GM21723 (cell line): ENCODE data around the gene MTHFD2L.
A peak's percentile ranks its signal among the peaks of the same experiment; 100 is the strongest.
"Not testable (repeated sequence)": the region's sequence is repeated elsewhere in the genome, so short reads cannot be mapped to it uniquely, and the experiment has no call there.

Experiments
- ATAC-seq: cut with Tn5 transposase; IDR thresholded peaks from one replicate; pipeline ENCODE4 v1.9.1; 2021; ENCODE audit warnings: mild to moderate bottlenecking, moderate library complexity; ENCODE audit not compliant: unreplicated experiment

Gene MTHFD2L

DNA sequence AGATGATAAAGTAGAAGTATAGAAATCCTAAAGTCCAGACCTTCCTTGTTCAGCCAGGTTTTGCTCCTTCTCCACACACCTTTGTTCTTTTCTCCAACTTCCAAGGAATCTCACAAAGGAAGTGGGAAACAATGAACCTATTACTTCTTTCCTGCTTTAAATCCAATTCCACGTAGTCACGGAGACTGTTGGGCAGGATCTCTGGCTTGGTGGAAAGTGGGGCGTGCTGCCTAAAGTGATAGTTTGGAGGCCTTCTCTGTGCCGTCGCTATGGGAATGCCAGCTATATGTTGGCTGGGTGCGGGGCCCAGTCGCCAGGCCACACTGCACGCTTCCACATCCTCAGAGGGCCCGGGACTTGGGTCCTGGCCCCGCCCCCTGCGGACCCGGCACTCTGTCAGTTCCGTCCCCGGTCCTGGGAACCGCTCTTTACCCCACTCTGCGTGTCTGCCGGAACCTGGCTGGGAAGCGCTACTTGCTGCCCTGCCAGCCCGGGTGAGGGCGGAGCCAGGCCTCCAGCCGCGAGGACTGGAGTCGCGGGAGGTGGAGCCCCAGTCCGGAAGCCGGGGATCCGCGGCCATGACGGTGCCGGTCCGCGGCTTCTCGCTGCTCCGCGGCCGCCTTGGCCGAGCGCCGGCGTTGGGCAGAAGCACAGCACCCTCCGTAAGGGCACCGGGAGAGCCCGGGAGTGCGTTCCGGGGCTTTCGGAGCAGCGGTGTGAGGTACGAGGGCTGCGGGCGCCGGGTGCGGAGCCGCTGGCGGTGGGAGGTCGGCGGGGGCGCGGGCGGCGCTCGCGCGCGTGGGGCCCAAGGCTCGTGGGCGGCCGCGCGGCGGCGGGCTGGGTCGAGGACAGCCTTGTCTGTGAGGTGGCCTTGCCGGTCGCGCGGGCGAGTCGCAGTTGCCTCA, at the start of gene MTHFD2L:
TSS of gene MTHFD2L (plus strand) at position 558 of the 905 bp plus-strand sequence. CDS start at position 579, 21 bp downstream.
- peak; percentile 98 for ATAC-seq

DNA sequence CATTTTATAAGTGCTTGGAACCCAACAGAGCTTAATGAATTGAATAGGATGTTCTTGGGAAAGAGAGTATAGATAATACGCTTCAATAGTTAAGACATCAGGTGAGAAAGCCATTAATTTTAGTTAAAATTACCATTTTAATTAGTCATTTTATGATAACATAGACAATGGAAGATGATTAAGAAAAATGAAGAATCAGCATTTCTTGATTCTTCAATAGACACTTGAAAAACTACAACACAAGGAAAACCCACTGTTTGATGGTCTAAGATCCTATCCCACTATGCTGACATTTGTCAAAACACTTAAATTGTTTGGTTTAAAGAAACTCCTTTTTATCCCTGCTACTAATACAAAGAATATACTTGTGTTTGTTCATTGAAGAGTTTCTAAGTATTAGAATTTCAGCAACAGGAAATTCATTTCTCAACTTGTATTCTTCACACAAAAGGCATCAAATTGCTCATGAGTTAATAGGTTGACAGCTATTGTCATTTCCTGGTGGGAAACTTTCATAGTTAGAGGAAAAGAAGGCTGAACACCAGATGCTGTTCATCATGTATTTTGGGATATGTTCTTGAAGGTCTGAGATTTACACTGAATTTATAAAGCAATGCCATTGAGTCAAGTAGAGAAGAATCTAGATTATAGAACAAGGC, 49.3 kb upstream of the MTHFD2L start:
- ATAC-seq, result no peak

DNA sequence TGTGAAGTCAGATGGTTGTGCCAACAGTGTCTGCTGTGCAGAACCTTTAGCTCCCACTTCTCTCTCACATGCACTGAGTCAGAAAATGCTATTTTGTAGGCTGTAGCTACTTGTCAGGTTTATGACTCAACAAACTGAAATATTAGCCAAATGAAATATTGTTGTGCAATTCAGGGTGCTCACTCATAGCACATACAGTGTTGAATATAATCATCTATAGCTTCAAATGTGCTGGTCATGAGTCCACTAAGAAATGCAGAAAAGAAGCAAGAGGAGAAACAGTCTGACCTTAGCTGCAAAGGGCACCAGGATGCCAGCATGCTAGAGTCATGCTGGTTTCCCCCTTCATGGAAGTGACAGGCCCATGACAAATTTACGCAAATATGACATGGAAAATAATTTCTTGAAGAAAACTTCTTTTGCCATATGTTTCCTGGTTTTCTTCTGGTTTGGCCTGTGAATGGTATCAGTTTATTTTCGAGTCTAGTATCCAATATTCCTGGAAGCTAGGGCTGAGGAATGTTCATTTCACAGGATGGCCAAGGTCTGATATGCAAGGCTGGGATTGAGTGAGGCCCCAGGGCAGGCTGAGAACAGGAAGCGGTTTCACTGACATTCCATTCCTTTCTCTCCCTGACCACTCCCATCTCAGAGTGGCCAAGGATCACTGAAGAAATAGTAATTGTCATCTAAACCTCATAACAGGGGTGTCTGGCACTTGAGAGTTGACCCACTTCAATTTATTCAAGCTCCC, 48.6 kb upstream of the MTHFD2L start:
- ATAC-seq, result no peak

DNA sequence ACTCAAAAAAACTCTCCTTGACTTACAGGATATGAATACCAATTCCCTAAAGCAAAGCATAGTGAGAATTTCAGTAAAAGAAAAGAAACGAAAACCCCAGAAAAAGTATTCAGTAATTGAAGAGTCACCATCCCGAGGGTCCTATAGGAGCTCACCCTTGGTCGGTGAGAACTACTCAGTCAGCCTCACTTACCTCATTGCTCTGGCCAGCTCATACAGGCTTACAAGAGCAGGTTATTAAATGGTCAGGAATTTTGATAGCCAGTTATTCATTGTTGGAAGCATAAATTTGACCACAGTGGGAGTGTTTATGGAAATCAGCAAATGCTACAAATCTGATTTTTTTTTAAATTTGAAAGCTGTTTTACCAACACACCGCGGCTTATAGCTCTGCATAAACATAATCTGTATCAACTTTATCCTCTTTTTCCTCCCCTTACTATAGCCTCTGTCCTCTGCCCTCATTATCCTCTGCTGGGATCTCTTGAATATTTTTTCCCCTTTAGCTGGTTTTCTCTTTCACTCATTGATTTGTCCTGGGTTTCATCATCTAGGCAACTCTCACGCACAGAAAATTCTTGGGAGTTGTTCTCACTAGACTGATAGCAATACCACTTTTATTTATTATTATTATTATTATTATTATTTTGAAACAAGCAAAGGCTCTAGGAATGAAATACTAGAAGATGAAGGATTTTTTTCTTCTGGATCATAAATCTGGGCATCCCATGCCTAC, 47.9 kb upstream of the MTHFD2L start:
- ATAC-seq, result no peak

DNA sequence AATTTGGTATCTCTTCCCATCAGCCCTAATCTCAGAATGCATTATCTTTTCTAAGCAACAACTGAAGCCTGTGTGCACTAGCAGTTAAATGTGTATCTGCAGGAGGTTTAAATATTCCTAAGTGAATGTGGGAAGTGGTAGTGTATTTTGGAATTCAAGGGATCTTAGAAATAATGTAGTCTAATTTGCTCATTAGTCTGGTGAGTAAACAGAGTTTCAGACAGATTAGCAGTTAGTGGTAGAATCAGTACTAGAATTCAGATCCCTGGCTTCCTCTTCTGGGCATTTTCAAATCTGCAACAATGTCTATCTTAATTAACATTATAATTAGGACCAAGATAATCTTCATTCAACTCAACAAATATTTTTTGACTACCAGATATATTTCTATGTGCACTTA, 47.2 kb upstream of the MTHFD2L start:
- ATAC-seq, result no peak

DNA sequence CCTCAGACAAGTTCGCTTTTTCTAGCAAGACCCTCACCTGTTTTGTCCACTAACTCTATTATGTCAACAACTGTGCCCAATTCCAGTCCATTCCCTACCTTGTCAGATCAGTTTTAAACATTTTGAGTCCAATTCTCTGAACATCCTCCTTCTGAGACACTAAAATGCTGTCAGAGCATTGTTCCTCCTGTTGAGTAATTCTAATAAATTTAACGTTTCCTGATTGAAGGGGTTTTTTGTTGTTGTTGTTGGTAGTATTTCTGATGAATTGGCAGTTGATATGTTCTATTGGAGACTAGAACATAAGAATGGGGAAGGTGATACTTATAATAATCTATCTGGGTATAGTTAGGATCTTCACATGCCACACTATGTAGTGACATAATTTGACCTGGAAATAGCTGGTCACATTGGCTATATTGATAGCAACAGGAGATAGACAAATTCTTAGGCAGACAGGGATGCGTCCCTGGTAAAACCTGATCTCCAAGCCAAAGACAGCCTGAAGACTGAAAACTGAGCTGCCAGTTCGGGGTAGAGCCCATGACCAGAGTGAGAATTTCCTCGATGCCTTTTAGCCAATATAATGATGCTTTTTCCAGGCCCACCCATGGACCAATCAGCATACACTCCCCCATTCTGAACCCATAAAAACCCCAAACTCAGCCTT, 46.5 kb upstream of the MTHFD2L start:
- no peak for ATAC-seq

DNA sequence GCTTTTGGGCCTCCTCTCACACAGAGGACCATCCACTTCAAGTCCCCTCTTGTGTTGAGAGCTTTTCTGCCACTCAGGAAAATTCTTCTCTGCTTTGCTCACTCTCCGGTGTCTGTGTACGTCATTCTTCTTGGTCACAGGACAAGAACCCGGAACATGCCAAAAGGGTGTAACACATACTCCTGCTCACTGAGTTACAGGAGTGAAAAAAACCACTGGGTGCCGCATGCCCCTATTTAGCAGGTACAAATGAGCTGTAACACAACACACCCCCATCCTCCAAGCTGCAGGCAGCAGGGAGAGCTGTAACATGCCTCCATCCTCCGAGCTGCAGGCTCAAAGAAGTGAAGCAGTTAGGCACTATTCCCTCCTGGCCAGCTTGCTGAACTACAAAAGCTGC, 45.9 kb upstream of the MTHFD2L start:
- no peak for ATAC-seq

DNA sequence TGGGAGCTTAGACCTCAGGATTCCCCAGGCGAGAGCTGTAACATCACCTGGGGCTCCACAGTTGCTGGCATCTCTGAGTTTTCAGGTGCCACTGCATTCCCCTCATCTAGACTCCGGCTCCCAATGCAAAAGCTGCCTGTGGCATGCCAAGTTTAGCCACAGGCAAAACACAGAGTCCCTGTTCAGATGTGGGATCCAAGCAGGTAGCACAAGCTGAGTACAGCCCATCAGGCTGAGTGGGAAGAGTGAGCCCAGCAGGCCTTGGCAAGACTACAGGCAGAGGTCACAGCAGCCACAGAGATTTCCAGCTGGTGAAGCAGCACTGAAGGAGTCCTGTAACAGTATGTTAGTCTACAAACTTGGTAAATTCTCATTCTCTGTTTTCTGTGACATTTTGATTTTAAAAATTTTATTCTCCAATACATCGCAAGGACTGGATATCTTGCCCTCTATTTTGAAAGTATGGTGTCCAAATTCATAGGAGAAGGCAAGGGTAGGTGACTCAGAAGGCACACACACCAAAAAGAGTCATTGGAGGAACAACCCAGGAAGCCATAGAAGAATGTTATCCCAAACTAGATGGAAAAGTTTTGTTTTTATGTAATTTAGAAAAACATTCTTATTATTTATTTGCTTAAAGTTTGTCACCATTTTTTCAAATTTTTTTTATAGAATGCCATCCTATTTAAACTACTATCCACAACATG, 45.4 kb upstream of the MTHFD2L start:
- ATAC-seq, result no peak

DNA sequence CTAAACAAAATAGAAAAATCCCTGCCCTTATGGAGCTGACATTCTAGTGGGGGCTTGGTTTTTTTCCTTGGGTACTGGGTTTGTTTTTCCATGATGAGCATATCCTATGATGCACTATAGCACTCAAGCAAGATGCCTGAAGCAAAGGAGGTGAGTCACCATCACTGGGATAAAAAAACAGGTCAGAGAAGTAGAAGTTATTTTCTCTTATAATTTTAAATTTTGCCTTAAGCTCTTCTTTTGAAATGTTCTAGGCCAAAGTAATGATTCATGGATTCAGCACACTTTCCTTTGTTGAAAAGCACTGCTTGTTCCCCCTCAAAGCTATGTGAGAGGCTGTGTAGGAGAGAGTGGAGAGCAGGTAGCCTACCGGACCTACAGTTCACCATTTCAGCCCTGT, 43.7 kb upstream of the MTHFD2L start:
- ATAC-seq, result no peak

DNA sequence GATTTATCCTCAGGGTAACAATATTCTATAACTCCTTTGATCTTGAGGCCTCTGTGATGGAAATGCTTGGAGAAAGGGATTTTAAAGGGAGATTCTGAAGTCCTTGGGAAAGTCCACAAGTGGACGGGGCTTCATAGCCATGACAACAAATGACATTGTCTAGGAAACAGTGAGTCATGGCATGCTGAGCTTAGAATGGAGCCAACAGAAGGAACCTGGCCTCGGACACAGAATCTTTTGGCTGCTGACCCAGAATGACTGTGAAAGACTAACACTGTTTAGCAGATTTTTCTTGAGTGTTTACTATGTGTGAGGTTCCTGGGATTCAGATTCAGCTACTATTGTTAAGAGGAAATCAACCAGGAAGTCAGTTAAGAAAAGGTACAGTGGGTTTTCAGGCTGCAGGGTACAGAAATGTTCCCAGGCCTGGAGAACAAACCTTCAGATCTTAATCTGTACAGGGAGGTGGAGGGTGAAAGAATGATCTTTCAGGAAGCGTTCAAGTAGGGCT, 40.8 kb upstream of the MTHFD2L start:
- no peak for ATAC-seq

DNA sequence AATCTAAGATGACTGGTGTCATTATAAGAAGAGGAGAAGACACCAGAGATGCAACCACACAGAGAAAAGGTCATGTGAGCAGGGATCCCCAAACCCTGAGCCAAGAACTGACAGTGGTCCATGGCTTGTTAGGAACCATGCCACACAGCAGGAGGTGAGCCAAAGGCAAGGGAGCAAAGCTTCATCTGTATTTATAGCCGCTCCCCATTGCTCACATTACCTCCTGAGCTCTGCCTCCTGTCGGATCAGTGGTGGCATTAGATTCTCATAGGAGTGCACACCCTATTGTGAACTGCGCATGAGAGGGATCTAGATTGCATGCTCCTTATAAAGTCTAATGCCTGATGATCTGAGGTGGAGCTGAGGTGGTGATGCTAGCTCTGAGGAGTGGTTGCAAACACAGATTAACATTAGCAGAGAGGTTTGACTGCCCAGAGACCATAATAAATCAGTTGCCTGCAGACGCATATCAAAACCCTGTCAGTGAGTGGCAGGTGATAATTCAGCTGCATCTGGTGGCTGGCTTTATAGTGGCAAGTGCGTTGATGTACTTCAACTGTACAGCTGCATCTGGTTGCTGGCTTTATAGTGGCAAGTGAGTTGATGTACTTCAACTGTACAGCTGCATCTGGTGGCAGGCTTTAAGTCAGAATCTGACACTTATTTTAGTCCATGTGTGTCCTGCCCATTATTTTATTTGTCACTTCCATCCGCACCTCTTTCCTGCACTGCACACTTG, 39.1 kb upstream of the MTHFD2L start:
- ATAC-seq, result no peak

DNA sequence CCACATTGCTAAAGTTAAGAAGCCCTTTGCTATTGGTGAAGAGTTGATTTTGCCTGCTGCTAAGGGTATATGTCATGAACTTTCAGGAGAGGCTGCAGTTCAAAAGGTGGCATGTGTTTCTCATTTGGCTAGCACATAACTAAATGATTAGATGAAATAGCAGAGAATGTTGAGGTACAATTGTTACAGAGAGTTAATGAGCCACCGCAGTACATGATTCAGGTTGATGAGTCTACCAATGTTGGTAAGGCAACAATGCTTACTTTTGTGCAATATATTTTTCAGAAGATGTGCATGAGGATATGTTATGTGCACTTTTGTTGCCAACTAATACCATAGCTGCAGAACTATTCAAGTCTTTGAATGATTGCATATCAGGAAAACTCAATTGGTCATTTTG, 37.8 kb upstream of the MTHFD2L start:
- ATAC-seq, result no peak

DNA sequence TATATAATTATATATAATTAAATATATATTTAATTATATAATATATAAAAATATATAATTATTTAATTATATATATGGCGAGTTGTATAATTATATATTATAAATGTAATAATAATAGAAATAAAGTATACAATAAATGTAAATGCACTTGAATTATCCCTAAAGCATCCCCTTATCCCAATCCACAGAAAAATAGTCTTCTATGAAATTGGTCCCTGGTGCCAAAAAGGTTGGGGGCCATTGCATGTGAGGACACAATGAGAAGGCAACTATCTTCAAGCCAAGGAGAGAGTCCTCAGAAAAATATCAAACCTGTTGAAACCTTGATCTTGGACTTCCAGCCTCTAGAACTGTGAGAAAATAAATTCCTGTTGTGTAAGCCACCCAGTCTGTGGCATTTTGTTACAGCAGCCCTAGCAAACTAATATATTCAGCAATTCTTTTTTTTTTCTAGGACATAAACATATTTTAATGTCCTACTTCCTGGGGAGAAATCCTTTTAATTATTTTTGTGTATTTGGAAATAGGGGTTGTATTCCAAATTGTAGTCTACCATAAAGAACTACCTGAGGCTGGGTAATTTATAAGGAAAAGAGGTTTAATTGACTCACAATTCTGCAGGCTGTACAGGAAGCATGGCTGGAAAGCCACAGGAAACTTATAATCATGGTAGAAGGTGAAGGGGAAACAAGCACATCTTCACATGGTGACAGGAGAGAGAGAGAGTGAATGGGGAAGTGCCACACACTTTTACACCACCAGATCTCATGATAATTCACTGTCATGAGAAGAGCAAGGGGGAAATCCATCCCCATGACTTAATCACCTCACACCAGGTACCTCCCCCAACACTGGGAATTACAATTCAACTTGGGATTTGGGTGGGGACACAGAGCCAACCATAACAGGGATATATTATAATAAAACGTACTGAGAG, 36.0 kb upstream of the MTHFD2L start:
- no peak for ATAC-seq

DNA sequence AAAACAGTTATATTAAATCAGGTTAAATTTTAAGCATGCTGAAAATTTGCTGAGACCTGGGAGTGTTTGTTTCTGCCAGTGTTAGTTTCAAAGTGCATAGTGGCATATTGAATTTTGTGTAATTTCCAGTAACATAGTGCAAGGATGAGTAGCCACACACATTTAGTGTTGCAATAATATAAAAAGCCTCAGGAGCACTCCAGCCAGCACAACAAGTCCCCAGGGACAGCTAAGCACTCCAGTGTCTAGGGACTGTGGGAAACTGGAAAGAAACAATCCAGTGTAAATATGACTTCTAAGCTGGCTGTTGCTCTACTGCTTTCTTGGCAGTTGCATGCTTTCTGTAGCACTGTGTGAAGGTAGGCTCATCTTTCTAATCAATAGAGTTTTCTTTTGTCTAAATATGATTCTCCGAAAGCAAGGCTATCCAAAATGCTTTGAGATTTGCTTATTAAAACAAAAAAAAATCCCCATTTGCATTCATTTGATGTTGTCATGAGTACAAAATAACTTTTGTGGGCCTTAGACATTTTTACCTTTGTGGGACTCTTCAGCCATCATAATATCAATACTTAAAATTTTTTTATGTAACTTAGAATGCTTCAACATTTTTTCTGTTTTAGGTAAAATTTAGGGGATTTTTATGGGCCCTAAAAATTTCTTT, 34.7 kb upstream of the MTHFD2L start:
- no peak for ATAC-seq

DNA sequence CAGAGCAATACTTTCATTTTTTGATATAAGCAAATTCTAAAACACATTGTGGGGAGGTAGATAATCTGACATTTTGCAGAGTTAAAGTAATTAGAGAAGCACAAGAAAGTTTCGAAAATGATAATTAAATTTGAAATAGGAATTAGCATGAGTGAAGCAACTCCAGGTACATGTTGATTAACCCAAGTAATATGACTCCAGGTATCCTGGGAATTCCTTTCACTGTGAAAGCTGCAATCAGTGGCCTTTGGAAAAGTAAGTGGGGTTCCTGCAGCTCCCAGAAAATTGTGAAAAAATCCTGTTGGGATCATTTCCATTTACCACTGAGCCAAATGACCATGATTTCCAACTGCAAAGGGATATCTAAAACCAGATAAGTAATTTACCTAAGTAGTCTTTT, 32.9 kb upstream of the MTHFD2L start:
- ATAC-seq, result no peak

DNA sequence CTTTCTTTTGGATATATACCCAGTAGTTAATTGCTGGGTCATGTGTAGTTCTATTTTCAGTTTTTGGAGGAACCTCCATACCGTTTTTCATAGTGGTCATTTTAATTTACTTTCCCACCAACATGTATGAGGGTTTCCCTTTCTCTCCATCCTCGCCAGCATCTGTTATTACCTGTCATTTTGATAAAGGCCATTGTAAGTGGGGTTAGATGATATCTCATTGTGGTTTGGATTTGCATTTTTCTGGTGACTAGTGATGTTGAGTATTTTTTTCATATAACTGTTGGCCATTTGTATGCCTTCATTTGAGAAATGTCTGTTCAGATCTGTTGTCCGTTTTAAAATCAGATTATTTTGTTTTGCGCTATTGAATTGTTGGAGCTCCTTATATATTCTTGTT, 30.2 kb upstream of the MTHFD2L start:
- ATAC-seq, result no peak

DNA sequence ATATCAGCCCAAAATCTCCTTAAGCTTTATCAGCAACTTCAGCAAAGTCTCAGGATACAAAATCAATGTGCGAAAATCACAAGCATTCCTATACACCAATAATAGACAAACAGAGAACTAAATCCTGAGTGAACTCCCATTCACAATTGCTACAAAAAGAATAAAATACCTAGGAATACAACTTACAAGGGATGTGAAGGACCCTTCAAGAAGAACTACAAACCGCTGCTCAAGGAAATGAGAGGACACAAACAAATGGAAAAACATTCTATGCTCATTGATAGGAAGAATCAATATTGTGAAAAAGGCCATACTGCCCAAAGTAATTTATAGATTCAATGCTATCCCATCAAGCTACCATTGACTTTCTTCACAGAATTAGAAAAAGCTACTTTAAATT, 27.1 kb upstream of the MTHFD2L start:
- ATAC-seq, result not testable (repeated sequence)
